ENCODE data around the gene TEX261. TPM values are rescaled to one million over a fixed set of nuclear protein-coding genes. Genes with fewer than 3 reads are reported as not detected.
"Not testable (repeated sequence)": the region's sequence is repeated elsewhere in the genome, so short reads cannot be mapped to it uniquely, and the experiment has no call there.

The TEX261 gene
- total RNA-seq = 29.0 TPM

GRCh38 chr2:70994699-70995425 lies at the start of gene TEX261:
Gene TEX261, minus strand, starts transcription at chr2:70994873. Its CDS starts 116 bp downstream, at chr2:70994757.
- peaks cover 26% of the 10 kb centered on the region for H3K4me1 ChIP-seq
- peak within 1 kb of the TSS; percentile 99 for H3K4me3 ChIP-seq
- TF ChIP-seq POLR2A (IDR thresholded peaks at IDR 0.05) (peak in 1 of 2 donors; percentile 36), CTCF (IDR thresholded peaks at IDR 0.05) (peak in 2 of 3 experiments; percentile 39 to 44), POLR2AphosphoS5 (IDR thresholded peaks at IDR 0.05; ENCODE audit: insufficient read depth in 1 of 2, low read depth in 1 of 2) (peak in 1 of 2 donors; percentile 50)
- H3K27me3 ChIP-seq = no peaks in the 10 kb centered on the region
- peak; percentile 87 to 93 for DNase-seq (ENCODE audit: extremely low spot score in 2 of 2)
- no peaks in the 10 kb centered on the region for H3K9me3 ChIP-seq
- intact Hi-C loops (cut with DNase I) = no loop called here
- H3K27ac ChIP-seq = peak within 1 kb of the TSS; percentile 88
- H3K36me3 ChIP-seq = peaks cover 0 to 4% of the 10 kb centered on the region in 2 donors

GRCh38 chr2:71043531-71044407 lies 49.1 kb upstream of the TEX261 start:
- intact Hi-C loops (cut with DNase I) = no loop called here
- no peaks in the 10 kb centered on the region for H3K27me3 ChIP-seq
- no peak for DNase-seq (ENCODE audit: extremely low spot score in 2 of 2)
- no peak overlapping the region for H3K4me3 ChIP-seq
- H3K9me3 ChIP-seq = no peaks in the 10 kb centered on the region
- H3K36me3 ChIP-seq = no peaks in the 10 kb centered on the region
- no peak overlapping the region for H3K27ac ChIP-seq
- no peaks in the 10 kb centered on the region for H3K4me1 ChIP-seq
- TF ChIP-seq CTCF (IDR thresholded peaks at IDR 0.05) = no peak
- TF ChIP-seq POLR2AphosphoS5 (IDR thresholded peaks at IDR 0.05; ENCODE audit: insufficient read depth in 1 of 2, low read depth in 1 of 2) = no peak
- no peak for TF ChIP-seq POLR2A (IDR thresholded peaks at IDR 0.05)

GRCh38 chr2:71042287-71042686 lies 47.6 kb upstream of the TEX261 start:
- no peaks in the 10 kb centered on the region for H3K36me3 ChIP-seq
- H3K27me3 ChIP-seq = no peaks in the 10 kb centered on the region
- no peak for DNase-seq (ENCODE audit: extremely low spot score in 2 of 2)
- H3K4me1 ChIP-seq = no peaks in the 10 kb centered on the region
- H3K27ac ChIP-seq = no peak overlapping the region
- TF ChIP-seq POLR2AphosphoS5 (IDR thresholded peaks at IDR 0.05; ENCODE audit: insufficient read depth in 1 of 2, low read depth in 1 of 2) (no peak), CTCF (IDR thresholded peaks at IDR 0.05) (no peak), POLR2A (IDR thresholded peaks at IDR 0.05) (no peak)
- H3K4me3 ChIP-seq = no peak overlapping the region
- H3K9me3 ChIP-seq = no peaks in the 10 kb centered on the region
- intact Hi-C loops (cut with DNase I) = no loop called here

- H3K27me3 ChIP-seq; DNase-seq (ENCODE audit: extremely low spot score in 2 of 2); H3K4me1 ChIP-seq; H3K9me3 ChIP-seq; H3K4me3 ChIP-seq; H3K27ac ChIP-seq; H3K36me3 ChIP-seq; intact Hi-C loops (cut with DNase I): not testable (repeated sequence)
These were observed 41.6 kb upstream of the TEX261 start for GRCh38 chr2:71036296-71036695.

- H3K27me3 ChIP-seq; H3K27ac ChIP-seq; DNase-seq (ENCODE audit: extremely low spot score in 2 of 2); H3K9me3 ChIP-seq; H3K4me3 ChIP-seq; H3K4me1 ChIP-seq; H3K36me3 ChIP-seq; intact Hi-C loops (cut with DNase I): not testable (repeated sequence)
- peak in 1 of 3 experiments; percentile 37 for TF ChIP-seq CTCF (IDR thresholded peaks at IDR 0.05)
- TF ChIP-seq POLR2AphosphoS5 (IDR thresholded peaks at IDR 0.05; ENCODE audit: insufficient read depth in 1 of 2, low read depth in 1 of 2) = peak in 1 of 2 donors; percentile 51
These were observed 29.0 kb upstream of the TEX261 start for GRCh38 chr2:71023553-71024243.

GRCh38 chr2:71021394-71021793 lies 26.7 kb upstream of the TEX261 start:
- intact Hi-C loops (cut with DNase I) = not testable (repeated sequence)

GRCh38 chr2:71019989-71020388 lies 25.3 kb upstream of the TEX261 start:
- H3K9me3 ChIP-seq; H3K27me3 ChIP-seq; H3K4me3 ChIP-seq; H3K4me1 ChIP-seq; H3K36me3 ChIP-seq; intact Hi-C loops (cut with DNase I); H3K27ac ChIP-seq; DNase-seq (ENCODE audit: extremely low spot score in 2 of 2): not testable (repeated sequence)

More at GRCh38 chr2:71021394-71021793, 26.7 kb upstream of the TEX261 start:
- not testable (repeated sequence) for H3K27ac ChIP-seq; H3K27me3 ChIP-seq; DNase-seq (ENCODE audit: extremely low spot score in 2 of 2); H3K36me3 ChIP-seq; H3K4me1 ChIP-seq; H3K4me3 ChIP-seq; H3K9me3 ChIP-seq
